ENCODE measurements around the gene PCNX3.

Gene PCNX3

DNA sequence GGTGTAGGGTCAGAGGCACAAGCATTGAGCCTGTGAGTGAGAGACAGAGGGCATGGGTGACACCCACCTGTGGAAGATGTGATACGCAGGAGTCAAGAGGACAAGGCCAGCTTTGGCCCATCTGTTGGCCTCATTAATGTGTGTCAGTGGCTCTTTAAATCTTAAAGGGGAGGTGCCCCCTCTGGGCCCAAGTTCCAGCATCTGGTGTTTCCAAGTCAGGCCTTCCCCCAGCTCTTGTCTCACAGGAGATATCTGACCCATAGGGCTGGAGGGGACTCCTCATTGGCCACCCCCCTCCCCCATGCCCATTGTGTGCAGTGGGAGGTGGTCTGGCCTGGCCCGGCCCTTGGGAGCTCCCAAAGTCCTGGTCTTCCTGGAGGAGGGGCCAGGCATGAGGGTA, 28.9 kb upstream of the PCNX3 start:
- TF ChIP-seq, protein P1, sequence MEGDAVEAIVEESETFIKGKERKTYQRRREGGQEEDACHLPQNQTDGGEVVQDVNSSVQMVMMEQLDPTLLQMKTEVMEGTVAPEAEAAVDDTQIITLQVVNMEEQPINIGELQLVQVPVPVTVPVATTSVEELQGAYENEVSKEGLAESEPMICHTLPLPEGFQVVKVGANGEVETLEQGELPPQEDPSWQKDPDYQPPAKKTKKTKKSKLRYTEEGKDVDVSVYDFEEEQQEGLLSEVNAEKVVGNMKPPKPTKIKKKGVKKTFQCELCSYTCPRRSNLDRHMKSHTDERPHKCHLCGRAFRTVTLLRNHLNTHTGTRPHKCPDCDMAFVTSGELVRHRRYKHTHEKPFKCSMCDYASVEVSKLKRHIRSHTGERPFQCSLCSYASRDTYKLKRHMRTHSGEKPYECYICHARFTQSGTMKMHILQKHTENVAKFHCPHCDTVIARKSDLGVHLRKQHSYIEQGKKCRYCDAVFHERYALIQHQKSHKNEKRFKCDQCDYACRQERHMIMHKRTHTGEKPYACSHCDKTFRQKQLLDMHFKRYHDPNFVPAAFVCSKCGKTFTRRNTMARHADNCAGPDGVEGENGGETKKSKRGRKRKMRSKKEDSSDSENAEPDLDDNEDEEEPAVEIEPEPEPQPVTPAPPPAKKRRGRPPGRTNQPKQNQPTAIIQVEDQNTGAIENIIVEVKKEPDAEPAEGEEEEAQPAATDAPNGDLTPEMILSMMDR (IDR thresholded peaks at IDR 0.05; ENCODE audit: low read depth, low read length, missing control alignments) = no peak
- no peak overlapping the region for H3K4me3 ChIP-seq (ENCODE audit: low read depth, low read length)
- DNase-seq (ENCODE audit: low read depth) = no peak

DNA sequence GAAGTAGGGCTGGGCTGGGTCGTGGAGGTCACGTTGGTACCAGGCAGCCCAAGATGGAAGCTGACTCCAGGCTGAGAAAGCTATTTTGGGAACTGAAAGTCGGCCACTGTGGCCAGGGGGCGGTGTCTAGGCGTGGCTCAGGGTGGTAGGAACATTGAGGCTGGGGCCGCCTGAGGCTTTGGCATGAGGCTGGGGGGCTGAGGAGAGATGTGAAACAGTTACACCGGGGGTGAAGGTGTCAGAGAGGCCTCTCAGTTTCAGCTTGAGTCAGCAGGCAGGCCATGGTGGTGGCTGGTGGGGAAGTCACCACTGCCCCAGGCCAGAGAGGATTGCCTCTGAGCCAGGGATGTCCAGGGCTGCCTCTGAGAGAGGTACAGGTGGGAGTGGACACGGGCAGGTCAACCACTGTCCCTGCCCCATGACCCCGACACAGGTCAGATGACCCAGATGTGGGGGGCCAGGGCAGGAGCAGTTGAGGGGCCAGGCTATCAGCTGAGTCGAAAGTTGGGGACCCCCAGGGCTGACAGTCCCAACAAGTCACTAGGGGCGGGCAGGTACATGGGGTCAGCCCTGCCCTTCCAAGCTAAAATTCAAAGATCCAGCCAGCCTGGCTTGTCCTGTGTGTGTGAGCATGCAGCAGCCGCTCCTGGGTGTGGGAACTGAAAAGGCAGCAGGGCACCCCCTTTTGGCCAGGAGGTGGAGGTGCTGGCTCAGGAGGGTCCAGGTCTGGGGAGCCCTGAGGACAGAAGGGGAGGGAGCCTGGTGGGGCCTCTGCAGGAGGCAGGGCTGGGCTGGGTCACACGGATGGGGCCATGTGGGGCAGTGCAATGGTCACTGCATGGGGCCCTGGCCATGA, 27.1 kb upstream of the PCNX3 start:
- peak overlapping the region; percentile 34 for H3K4me3 ChIP-seq (ENCODE audit: low read depth, low read length)
- peak; percentile 96 for DNase-seq (ENCODE audit: low read depth)
- TF ChIP-seq, protein P1 (IDR thresholded peaks at IDR 0.05; ENCODE audit: low read depth, low read length, missing control alignments) = peak; percentile 87

DNA sequence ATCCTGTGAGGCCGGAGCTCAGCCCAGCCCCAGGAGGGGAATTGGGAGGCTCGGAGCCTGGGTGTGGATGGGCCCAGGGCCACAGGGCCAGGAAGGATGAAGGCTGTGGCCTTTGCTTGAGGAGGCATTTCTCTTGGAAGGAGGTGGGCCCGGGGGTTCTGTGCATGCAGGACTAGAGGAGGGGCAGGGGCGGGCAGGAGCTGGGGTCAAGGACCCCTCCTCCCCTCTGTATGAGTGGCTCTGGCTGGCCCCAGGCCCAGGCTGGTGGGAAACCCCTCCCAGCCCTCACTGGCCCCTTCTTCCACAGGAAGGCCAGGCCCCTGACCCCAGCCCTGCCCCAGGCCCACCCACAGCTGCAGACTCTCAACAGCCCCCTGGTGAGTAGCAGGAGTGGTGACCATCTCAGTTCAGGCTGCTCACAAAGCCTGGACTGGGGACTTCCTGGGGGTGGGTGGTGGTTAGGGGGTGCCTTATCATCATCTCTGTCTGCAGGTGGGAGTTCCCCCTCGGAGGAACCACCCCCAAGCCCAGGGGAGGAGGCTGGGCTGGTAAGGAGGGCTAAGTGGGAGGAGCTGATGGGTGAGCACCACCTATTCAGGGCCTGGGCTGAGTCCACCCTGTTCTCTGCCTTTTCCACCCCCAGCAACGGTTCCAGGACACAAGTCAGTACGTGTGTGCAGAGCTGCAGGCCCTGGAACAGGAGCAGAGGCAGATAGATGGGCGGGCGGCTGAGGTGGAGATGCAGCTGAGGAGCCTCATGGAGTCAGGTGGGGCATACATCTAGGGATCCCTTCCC, 25.9 kb upstream of the PCNX3 start:
- TF ChIP-seq, protein P1 (IDR thresholded peaks at IDR 0.05; ENCODE audit: low read depth, low read length, missing control alignments) = no peak
- DNase-seq (ENCODE audit: low read depth) = no peak

DNA sequence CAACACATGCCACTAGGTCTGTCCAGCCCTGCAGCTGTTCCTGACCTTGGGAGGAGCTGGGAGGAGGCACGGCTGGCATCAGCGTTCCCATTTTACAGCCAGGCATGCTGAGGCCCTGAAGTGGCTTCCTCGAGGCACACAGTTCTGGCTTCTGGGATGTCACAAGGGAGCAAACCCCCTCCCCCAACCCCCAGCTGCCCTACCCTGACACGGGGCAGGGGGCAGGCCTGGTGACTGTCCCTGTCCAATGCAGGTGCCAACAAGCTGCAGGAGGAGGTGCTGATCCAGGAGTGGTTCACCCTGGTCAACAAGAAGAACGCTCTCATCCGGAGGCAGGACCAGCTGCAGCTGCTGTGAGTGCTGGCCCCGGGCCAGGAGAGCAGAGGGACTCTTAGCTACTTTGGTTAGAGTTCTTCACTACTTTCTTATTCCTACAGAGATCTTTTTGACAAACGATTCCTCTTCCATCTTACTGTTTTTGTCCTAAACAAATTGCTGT, 25.3 kb upstream of the PCNX3 start:
- TF ChIP-seq, protein P1 (IDR thresholded peaks at IDR 0.05; ENCODE audit: low read depth, low read length, missing control alignments) = no peak
- no peak for DNase-seq (ENCODE audit: low read depth)
- H3K4me3 ChIP-seq (ENCODE audit: low read depth, low read length) = no peak overlapping the region

More for the DNA sequence above, 25.9 kb upstream of the PCNX3 start:
- no peak overlapping the region for H3K4me3 ChIP-seq (ENCODE audit: low read depth, low read length)

DNA sequence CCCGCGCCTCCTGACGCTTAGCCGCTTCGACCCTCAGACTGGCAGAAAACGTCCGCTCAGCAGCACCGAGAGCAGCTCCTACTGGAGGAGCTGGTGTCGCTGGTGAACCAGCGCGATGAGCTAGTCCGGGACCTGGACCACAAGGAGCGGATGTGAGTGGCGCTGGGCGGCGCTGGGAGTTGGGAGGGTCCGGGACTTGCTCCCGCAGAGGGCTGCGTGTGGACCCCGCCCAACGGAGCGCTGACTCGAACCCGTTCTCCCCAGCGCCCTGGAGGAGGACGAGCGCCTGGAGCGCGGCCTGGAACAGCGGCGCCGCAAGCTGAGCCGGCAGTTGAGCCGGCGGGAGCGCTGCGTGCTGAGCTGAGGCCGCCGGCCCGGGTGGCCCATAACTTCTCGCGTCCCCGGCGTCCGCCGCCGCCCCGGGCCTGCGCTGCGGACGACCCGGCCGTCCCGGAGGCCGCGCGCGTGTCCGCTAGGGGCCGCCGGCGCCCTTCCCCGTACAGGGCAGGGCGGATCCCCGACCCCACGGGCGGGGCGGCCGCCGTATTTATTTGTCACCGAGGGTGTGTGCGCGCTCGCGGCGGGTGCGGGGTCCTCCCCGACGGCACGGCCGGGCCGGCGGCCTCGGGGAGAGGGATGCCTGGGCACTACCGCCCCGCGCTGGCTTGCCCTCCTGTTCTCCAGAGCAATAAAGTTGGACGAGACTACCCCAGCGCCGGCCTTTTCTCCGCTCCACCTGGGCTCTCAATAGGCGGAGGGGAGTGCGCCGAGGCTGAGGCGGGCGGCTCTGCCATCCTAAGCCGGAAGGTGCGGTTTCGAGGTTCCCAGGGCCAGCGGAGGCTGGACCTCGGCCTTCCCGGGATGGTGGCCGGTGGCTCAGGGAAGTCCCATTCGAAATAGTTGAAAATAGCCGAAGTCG, 23.4 kb upstream of the PCNX3 start:
- TF ChIP-seq, protein P1 (IDR thresholded peaks at IDR 0.05; ENCODE audit: low read depth, low read length, missing control alignments) = no peak
- DNase-seq (ENCODE audit: low read depth) = no peak
- H3K4me3 ChIP-seq (ENCODE audit: low read depth, low read length) = no peak overlapping the region

DNA sequence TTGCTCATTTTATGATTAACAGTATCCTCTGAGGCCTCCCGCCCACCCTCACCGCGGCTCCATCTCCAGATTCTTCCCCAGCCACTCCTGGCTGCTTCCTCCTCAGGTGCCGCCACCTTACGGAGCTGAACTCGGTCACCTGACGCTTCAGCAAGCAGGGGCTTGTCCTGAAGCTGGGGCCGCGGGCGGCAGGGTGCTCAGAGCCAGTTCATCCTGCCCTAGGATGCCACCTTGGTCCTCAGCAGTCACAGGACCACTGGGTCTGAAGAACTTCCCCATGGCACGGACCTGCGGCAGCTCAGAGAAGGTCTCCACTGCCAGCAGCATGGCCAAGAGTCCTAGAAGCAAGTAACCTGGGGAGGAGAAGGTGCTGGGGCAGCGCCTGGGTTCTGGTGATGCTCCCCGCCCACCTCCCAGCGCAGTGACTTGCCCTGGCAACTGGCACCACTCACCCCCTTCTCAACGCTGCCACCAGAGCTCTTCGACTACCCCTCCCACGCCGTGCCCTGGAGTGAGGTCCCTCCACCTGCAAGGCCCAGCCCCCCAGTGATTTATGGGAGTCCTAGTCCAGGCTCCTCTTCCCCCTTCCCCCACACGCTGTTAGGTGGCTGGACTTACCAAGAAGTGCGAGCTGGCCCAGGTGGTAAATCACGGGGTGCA, 22.6 kb upstream of the PCNX3 start:
- DNase-seq (ENCODE audit: low read depth) = no peak
- H3K4me3 ChIP-seq (ENCODE audit: low read depth, low read length) = no peak overlapping the region

More for the DNA sequence above, 22.6 kb upstream of the PCNX3 start:
- TF ChIP-seq, protein P1 (IDR thresholded peaks at IDR 0.05; ENCODE audit: low read depth, low read length, missing control alignments) = no peak

Measured in GM12864 (cell line).